GM18508 (cell line): ENCODE data around the gene ESYT3.
"Not testable (repeated sequence)": the region's sequence is repeated elsewhere in the genome, so short reads cannot be mapped to it uniquely, and the experiment has no call there.

Experiments
- ATAC-seq: cut with Tn5 transposase; IDR thresholded peaks from one replicate; pipeline ENCODE4 v1.9.1; 2021; ENCODE audit warnings: moderate number of reproducible peaks; ENCODE audit not compliant: insufficient read depth, unreplicated experiment

Gene ESYT3

DNA sequence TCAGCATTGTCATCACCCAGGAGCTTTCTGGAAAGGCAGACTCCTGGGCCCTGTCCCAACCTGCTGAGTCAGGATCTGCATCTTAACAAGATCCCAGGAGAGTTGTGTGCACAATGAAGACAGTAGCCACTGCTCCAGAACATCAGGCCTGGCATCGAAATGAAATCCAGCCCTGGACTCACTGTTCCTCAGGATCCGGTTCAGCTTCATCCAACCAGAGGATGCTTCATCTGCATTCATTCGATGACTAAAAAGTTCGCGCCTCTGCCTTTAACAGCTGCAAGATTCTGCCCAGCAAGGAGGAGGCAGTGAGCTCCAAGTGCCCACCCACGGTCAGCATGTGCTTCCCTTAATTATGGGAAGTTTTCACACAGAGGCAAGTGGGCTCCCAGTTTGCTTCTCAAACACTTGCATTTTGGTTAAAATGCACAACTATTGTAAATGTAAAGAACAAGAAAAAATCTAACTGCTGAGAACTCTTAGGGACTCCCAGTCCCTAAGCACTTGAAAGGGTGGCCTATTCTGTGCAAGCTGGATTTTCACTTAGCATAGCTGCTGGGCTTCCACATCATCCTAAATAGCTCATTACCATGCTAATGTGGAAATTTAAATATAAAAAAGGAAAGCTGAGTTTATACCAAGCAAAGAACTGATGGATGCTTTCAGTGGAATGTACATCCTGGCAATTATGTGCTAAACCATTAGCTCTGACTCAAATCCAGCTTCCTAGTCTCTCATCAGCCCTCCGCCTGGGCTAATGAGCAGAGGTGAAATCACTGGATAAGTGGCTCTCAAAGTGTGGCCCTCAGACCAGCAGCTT is 25.5 kb upstream of the ESYT3 start:
- ATAC-seq, result no peak

DNA sequence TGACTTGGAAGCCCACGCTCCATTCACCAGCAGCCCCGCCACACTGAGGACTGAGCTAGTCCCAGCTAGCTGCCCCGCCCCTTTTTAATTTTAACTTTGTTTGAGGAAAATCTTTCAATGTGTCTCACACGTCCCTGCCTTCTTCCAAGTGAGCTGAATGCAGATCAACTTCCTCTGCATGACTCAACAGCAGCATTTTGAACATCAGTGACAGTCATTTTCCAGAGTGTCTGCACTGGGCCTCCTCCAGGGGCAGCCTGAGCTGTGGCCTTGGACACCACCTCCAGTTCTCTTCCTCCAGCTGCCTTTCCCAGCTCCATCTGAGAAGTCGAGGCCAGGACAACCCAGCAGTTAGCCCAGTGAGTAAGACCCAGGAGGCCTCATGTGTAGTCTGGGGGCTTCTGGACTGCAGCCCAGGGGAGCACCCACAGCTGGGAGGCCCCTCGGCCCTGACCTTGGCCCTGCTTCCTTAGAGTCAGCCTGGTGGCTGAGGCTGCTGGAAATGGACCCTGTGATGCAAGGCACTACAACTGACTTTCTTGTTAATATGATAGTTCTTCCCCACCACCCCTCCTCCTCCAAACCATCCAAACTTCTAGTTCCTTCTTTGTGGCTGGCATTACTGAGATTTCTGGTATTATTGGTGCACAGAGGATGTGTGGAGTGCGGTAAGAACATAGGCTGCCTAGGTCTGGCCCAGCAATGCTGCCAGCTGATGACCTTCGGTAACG is 21.4 kb upstream of the ESYT3 start:
- no peak for ATAC-seq

DNA sequence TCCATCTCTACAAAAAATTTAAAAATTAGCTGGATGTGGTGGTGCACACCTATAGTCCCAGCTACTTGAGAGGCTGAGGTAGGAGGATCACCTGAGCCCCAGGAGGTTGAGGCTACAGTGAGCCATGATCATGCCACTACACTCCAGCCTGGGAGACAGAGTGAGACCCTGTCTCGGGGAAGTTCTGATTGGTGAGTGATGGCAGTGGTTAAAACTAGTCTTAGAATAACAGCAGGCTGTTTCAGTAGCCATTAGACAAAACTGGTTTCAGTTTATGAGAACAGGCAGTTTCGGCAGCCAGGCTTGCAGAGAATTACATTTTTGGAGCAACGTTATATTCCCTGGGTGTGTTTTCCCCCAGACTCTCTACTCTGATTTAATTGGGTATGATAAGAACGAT is 18.2 kb upstream of the ESYT3 start:
- not testable (repeated sequence) for ATAC-seq

- no peak for ATAC-seq
Measured at GRCh38 chr3:138417559-138417982, 16.8 kb upstream of the ESYT3 start.

DNA sequence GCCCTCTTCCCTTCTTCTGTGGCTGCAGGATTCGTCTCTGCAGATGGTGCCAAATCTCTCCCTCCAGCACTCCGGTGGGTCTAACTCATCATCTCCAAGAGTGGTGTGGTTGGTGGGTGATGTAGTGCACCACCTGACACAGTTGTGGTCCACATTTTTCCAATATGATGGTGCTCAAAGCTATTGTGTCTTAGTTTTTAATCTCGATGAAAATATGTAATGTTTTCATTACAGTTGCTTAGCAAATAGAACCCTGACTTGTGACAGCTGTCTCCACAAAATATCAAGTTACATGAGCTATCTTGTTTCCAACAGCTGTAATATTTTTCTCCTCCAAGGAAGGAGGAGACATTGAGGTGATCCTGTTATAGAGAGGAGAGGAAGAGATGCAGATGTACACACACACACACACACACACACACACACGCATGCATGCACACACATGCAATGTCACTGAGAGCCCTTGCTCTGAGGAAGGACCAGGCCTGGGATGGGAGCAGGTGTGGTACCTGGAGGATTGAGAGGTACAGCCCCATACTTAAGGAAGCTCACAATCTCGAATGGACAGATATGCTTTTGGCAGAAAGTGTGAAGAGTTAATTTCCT is 15.7 kb upstream of the ESYT3 start:
- ATAC-seq, result no peak

- no peak for ATAC-seq
Measured at GRCh38 chr3:138423316-138423715, 11.1 kb upstream of the ESYT3 start.

GRCh38 chr3:138424323-138424722 is 10.1 kb upstream of the ESYT3 start:
- no peak for ATAC-seq

- ATAC-seq, result no peak
Measured at GRCh38 chr3:138426211-138426610, 8.2 kb upstream of the ESYT3 start.

DNA sequence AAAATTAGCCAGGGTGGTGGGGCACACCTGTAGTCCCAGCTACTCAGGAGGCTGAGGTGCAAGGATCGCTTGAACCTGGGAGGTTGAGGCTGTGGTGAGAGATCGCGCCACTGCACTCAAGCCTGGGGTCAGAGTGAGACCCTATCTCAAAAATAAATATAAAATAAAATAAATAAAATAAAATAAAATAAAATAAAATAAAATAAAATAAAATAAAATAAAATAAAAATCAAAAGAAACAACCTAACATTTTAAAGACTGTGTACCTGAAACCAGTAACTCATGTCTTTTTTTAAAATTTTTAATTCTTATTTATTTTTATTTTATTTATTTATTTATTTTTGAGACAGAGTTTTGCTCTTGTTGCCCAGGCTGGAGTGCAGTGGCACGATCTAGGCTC is 7.7 kb upstream of the ESYT3 start:
- not testable (repeated sequence) for ATAC-seq

DNA sequence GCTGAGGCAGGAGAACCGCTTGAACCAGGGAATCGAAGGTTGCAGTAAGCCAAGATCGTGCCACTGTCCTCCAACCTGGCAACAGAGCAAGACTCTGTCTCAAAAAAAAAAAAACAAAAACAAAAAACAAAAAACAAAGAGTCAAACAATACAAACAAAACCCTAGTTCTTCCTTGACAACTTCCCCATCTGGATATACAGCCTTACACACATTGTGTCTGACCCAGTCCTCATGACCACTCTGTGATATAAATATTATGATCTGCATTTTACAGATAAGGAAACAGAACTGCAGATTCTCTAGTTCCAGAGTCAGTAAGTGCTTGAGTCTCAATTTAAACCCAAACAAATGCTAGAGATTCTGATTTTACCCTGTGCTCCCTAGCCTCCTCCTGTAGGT is 4.8 kb upstream of the ESYT3 start:
- ATAC-seq, result no peak

- no peak for ATAC-seq
Measured at GRCh38 chr3:138432576-138433240, 1.7 kb upstream of the ESYT3 start.

GRCh38 chr3:138433892-138434275 is 532 bp upstream of the ESYT3 start:
- ATAC-seq, result no peak

DNA sequence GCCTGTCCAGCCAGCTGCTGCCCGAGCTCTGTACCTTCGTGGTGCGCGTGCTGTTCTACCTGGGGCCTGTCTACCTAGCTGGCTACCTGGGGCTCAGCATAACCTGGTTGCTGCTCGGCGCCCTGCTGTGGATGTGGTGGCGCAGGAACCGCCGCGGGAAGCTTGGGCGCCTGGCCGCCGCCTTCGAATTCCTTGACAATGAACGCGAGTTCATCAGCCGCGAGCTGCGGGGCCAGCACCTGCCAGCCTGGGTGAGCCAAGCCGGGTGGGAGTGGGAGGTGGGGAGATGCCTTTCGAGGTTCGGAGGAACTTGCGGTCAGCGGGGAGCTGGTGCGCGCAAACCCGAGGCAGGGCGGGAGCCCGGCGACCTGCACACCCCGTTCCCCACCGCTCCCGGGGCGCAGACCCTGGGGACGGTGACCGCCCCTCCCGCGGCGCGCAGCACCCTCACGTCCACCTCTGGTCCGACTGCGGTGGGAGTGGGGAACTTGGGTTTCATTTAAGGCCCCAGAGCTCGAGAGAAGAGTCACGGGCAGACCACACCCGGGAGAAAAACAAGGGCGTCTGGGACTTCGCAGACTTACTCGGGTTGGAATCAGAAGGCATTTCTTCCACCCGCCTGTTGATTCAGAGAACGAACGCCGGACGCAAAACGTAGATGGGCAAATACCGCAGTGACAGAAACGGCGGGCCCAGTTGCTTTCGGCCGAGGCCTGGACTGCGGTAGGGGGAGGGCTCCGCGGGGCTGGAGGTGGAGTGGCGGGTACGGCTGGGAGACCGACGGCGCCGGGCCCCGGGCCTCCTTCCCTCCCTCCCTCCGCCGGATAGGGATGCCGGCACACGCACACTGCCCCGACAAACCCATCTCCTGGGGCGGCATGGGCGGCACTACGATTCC is 708 bp downstream of the ESYT3 start:
- ATAC-seq, result no peak

DNA sequence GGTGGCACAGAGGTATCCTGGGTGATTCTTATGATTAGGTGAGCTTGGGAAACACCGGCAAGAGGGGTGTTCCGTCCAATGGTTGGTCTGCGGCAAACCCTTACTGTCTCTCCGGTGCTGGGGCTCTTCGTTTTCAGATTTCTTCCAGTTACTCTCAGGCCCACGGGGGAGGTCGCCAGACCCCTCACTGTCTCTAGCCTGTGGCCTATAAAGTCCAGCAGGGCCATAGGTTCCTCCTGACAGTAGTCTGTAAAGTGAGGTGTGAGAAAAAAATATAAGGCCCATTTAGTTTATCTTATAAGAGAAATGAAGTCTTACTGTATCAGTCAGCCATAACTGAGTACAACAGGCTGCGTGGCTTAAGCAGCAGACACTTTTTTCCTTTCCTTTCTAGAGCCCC is 1.4 kb downstream of the ESYT3 start:
- no peak for ATAC-seq

DNA sequence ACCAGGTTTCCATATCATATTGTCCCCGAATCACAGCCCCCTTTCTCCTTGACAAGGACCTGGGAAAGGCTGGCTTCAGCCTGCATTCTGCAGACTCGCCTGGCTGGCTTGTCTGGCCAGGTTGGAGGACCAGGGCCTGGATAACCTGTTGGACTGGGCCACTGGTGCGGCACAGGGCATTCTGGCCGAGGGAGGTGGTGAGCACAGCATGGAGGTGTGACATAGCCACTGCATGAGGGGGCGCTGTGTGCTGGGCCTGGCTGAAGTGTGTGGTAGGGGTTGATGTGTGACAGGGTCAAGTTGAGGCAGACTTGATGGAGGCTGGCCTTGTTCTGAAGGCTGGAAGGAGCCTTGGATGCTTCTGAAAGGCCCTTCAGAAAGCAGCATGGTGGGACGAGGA is 2.9 kb downstream of the ESYT3 start:
- no peak for ATAC-seq

DNA sequence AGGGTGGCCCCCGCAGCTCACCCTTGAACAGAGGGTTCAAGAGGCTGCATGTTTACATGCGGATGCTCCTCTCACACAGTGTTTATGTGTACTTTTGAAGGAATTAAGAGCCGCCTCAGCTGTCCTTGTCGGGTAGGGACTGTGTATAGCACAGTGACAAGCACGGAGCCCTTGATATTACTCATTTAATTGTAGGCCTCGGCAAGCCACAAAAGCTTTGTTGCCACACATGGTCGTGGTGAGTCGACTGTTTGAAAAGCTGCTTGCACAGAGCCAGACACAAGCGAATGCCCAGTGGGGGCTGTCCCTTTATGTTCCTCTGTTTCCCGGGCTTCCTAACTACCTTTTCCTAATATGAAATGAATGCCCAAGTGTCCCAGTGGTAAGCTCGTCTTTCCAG is 4.5 kb downstream of the ESYT3 start:
- no peak for ATAC-seq

DNA sequence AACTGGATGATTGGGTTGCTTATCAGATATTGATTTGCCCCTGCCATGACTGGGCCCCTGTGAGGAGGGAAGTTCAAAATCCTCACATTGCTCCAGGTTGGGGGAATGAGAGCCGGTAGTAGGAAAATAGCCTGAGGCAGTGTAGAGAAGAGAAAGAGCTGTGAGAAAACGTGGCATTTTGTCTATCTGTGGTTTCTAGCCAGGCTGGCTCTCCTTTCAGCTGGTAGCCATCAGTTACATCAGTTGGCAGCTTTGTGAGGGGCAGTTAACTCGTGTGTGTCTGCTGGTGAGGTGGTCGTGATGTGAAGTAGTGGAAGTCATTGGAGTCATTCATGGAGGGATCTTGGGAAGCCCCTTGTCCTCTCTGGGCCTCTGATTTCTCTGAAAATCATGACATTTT is 5.2 kb downstream of the ESYT3 start:
- no peak for ATAC-seq

DNA sequence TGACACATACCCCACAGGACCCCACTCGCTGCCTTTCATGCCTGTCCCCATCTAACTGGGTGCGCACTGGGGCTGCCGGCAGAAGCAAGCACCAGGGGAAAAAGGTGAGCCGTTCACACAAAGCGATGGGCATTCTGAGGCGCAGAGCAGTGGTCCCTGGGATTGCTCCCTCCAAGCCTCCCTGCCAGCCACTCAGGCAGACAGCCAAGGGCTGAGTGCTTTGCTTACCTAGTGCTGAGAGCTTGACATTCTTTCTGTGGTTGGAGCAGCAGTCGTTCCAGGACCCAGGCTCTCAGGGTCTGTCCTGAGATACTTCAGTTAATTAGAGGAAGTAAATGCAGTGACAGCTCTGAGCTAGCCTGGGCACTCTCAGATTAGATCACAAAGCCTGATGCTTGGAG is 5.7 kb downstream of the ESYT3 start:
- ATAC-seq, result no peak

DNA sequence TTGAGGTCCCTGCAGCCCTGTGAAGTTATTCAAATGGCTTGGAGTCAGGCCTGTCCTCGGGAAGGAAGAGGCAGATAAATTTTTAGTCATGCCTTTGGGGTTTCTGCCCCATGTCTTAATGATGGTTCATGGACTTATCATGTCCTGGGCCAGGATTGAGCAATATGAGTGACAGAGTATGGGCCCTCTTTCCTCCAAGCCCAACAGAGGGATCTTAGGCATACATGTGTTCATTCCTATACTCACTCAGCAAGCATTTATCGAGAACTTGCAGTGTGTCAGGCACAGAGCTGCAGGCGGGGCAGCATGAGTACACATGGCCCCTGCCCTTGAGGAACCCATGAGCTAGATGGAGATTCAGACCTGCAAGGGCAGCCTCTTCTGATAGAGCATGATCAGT is 6.2 kb downstream of the ESYT3 start:
- no peak for ATAC-seq

- ATAC-seq, result no peak
Measured at GRCh38 chr3:138441256-138441655, 6.8 kb downstream of the ESYT3 start.
